GM15510 (cell line): ENCODE measurements around the gene UTP20.

Source experiments
- POLR2A ChIP-seq: IDR thresholded peaks from 3 replicates; pipeline ENCODE4 v1.6.1; 2011; ENCODE audit warnings: borderline replicate concordance; ENCODE audit not compliant: insufficient read length; ENCODE audit errors: extremely low read depth

Gene UTP20

DNA sequence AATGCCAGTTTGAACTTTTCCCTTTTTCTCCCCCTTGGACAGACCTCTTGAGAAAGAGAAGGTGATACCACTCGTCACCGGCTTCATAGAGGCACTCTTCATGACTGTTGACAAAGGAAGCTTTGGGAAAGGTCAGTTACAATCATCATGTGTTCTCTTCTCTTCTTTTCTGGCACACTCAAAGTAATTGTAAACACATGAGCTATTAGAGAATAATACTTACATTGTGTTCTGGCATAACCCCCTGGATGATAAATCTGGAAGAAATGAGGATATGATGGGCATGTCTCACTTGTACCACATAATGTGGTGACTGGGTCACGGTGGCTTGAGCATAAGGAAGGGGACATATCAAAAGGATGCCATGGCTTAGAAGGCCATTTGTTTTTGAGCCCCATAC, 20.0 kb downstream of the UTP20 start:
- TF ChIP-seq POLR2A, result no peak

DNA sequence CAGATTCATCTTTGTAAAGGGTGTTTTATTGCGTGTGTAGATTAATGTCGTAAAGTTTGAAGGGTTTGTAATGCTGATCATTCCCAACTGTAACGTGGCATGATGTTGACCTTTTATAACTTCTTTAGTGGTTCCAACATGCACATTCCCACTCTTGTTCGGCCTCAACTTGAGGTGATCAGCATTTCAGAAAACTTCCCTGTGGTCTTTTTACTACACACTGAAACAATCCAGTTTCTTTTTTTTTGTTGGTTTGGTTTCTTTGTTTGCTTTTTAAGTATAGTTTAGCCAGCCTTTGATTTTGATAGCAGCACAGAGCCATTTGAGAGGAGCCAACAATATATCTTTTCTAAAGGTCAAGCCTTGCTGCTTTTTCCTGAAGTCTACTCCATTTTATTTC, 22.8 kb downstream of the UTP20 start:
- TF ChIP-seq POLR2A, result no peak

DNA sequence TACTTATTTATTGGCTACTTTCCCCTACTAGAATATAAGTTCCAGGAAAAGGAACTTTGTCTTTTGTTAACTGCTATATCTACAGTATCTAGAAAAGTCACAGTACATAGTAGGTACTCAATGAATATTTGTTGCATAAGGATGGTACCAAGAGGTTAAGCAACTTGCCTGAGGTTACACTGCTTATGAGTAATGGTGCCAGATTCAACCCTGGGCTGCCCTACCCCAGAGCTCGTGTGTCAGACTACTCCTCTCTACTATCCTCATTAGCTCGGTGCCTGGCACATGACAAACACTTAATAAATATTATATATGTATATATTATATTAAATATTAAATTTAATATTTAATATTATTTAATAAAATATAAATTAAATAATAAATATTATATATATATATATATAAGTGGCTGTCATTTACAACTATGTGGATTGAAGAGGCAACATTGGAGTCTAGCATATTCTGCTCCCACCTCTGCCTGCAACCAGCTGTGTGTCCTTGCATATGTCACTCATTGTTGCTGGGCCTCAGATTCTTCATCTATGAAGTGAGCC, 25.4 kb downstream of the UTP20 start:
- TF ChIP-seq POLR2A, result no peak

DNA sequence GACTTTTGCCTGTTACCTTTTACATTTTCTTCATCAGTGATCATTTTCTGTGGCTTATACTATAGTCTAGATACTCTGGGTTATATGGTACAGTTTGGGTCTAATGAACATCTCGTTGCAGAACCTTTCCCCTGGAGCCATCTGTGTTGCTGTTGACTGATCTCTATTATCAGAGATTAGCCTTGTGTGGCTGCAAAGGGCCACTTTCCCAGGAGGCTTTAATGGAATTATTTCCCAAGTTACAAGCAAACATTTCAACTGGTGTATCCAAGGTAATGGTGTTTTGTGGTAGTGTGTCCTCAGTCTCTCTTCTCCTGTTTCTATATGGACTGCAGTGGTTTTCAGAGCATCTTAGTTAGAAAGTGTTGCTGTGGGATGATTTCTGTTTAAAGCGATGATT, 25.9 kb downstream of the UTP20 start:
- TF ChIP-seq POLR2A, result no peak

DNA sequence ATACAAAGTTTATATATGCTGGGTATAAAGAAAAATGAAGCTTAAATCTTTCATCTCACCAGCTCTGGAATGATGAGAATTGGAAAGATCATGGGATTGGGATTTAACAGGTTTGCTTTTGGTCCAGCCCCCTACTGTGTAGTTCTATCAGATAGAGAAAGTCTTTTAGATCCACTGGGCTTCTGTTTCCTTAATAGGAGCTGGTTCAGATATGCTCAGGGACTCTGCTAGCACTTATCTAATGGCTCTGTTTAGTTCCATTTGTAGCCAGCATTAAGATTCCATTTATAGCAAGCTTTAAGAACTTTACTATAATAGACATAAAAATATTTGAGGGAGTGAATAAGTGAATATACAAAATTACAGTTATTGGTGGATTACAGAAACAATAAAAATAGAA, 42.6 kb downstream of the UTP20 start:
- no peak for TF ChIP-seq POLR2A

DNA sequence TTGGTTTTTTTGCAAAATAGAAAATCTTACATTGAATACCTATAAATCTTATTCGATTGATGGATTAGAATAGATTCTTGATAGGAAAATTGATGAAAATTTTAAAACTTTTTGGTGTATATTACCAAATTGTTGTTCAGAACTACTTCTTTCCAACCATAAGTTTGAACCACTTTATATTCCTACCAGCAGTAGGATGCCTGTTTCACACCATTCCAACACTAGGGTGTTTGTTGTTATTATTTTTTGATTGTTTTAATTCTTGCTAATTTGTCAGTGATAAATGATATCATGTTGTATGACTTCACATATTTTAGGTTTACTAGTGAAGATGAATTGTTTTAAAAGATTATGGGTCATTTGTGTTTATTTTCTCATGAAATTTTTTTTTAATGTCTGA, 43.4 kb downstream of the UTP20 start:
- no peak for TF ChIP-seq POLR2A

DNA sequence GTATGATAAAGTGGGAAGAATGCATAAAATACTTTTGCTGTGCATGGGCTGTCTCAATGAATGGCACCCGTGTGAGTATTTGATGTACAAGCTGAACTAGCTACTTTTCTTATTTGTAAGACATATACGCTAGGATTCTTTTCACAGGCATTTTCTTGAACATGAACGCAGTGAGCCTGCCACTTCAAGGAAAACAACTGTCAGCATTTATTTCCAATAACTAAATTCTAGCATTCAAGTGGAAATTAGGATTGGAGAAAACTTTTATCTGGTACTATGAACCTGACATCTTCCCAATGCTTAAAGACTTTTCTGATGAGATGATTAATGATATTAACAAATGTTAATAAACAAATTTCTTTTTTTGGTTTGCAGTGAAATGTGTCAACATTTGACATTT, 45.7 kb downstream of the UTP20 start:
- TF ChIP-seq POLR2A, result no peak

DNA sequence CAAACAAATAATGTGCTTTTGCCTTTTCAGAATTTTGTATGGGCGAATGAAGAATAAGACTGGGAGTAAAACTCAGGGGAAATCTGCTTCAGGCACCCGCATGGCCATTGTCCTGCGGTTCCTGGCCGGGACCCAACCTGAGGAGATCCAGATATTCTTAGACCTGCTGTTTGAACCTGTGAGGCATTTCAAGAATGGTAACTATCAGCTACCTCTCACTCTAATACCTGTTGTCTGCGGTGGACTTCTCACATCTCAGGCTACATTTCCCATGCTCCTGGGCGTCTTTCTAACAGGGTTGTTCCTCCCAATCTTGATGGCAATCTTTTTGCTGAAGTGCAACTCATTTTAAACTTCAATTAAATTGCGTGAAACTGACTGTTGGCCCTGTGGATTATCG, 47.1 kb downstream of the UTP20 start:
- TF ChIP-seq POLR2A, result no peak

DNA sequence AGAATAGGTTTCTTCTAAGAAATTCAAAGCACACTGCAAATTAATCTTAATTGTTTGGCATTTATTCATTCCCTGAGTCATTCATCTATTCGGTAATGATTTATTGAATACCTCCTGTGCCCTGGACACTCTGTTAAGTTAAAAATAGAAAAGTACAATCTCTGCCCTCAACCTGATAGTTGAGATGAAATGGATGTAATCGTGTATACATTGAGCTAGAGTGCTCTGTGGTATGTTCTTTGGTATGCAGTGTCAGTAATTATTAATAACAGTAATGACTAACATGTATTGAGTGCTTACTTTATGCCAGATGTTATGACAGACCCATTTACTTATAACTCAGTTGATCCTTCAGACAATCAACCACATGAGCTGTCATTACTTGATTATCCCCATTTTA, 47.6 kb downstream of the UTP20 start:
- TF ChIP-seq POLR2A, result no peak

DNA sequence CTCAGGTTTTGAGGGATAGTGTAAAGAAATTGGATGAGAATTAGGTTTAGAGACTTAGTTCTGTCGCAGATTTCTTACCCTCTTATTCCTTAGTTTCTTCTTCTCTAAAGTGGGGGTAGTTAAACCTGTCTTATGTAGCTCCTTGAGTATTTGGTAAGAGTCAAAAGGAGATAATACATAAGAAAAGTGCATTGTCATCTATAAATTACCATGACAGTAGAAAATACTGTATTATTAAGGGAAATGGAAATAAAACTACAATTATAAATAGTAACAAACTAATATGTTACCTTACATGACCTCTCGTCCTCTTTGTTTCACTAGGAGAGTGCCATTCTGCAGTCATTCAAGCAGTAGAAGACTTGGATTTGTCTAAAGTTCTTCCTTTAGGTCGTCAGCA, 49.0 kb downstream of the UTP20 start:
- no peak for TF ChIP-seq POLR2A

DNA sequence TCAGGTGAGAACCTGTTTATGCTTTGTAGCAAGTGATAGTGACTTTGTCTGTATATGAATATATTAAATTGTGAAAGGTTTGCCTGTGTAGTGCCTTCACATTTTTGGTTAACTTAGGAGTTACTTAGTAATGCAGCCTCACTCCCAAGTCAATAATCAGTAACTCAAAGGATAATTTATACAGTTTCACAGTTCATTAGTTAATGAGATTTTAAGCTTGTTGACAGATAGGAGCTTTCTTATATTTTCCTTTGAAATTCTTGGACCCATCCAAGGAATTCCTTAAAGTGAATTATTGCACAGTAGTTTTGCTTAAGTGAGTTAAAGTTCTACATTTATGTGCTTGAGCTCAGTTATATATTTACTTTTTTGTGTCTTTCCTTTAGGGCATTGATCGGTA, 50.7 kb downstream of the UTP20 start:
- TF ChIP-seq POLR2A, result no peak

DNA sequence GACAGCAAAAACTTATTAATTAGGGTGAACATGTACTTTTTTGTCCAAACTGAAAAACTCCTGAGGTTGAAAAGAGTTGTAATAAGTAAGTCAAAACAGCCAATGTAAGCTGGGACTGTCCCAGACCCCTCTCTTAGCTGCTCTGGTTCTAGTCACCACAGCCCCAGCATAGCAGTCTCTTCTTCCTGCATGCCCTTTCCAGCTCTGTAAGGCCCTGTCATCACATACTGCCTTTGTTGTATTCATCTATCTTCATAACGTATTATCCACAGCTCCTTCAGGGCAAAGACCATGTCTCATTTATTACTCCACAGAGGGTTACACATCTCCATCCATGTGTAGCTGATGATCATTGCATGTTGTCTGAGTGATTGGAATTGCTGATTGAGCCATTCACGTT, 56.5 kb downstream of the UTP20 start:
- TF ChIP-seq POLR2A, result no peak

DNA sequence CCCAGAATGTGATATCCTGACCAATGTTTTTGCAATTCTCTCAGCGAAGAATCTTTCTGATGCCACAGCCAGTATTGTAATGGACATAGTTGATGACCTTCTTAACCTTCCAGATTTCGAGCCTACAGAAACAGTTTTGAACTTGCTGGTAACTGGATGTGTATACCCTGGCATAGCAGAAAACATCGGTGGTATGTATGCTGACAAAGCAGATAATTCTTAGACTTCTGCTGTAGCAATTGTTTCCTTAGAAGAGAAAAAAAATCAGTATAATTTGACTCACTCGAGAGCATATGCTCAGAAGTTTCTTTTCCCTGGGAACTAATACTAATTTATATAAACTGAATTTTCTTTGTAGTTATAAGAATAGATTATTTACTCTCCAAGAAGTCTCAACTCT, 58.2 kb downstream of the UTP20 start:
- TF ChIP-seq POLR2A, result no peak

DNA sequence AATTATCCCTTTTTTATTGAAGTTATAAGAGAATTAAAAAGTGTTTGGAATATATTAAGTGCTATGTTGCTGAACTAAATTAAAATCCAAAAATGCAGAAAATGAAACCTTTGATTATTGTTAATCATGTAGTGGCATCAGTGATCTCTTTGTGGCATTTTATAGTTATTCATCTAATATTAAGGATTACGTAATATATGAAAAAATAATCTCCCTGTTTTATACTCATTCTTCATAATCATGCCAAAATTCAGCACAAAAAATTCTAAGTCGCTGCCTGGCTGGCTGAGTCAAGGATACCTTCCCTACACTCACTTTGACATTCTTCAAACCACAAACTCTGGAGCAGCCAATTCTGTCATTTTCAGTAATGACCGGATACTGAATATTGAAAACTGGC, 64.0 kb downstream of the UTP20 start:
- no peak for TF ChIP-seq POLR2A

DNA sequence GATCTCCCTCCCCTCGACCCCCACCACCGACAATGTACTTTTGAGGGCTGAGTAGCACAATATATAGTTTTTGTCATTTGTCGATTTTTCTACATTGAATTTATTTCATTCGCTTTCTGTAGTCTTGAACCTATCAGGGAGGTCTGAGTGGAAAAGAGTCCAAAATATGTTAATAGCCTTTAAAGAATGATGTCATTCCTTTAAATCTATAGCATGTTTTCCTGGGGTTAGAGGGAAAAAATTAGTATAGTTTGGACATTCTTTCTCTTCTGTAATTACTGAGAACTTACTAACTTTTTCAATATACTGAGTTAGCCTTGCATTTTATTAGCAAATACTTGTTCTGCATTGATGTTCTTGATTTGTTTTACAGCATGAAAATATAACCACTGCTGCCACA, 71.8 kb downstream of the UTP20 start:
- TF ChIP-seq POLR2A, result no peak

DNA sequence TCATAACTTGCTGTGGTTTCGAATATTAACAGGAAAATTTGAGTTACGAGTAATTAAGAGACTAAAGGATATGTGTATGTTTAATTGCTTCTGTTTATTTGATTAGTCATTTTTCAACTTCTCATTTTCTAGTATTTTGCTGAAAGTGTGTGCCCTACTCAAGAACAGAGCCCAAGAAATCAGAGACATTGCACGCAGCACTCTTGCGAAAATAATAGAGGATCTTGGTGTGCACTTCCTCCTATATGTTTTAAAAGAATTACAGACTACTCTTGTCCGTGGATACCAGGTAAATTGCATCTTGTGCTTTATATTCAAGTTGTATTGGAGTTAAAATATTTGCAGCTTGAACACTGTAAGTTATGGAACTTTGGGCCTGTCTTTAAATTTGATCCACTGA, 76.9 kb downstream of the UTP20 start:
- no peak for TF ChIP-seq POLR2A

DNA sequence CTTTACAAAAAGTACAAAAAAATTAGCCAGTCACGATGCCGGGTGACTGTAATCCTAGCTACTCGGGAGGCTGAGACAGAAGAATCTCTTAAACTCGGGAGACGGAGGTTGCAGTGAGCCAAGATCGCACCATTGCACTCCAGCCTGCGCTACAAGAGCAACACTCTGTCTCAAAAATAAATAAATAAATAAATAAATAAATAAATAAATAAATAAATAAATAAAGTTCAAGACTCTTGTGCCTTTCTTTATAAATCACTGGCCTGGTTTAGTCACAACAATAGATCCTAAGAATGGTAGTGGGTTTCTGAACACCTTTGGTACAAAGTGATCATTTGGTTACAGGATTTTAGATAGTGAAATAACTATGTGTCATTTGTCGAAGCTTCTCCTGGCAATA, 81.5 kb downstream of the UTP20 start:
- TF ChIP-seq POLR2A, result no peak
